NCI-H2029 (cell line): ENCODE data around the gene TCF7L1.

Source experiments
- DNase-seq: peaks from one replicate; lab custom pipeline; 2025; lab: John Stamatoyannopoulos, UW

The TCF7L1 gene

GRCh38 chr2:85163675-85164074, 30.5 kb downstream of the TCF7L1 start:
- DNase-seq: no peak

DNA sequence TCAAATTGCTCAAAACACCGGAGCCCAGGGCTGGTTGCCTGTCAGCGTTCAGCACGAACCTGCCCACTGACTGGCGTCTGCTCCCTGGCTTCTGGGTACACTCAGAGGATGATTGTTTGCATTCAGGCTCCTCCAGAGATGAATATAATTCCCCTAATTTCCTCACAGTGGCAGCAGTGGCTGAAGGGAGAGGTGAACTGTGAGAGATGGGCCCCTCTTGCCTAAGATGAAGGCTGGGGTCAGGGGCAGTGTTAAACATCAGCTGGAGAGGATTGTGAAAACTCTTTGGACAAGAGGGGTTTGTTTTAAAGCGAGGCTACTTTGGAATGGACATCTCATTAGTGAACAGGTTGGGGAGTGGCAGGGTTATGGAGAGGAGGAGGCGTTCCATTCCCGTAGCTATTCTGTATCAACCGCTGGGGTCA, 31.0 kb downstream of the TCF7L1 start:
- DNase-seq: no peak

- no peak for DNase-seq
Observed at GRCh38 chr2:85165088-85165690, 32.0 kb downstream of the TCF7L1 start.

GRCh38 chr2:85166021-85166420, 32.8 kb downstream of the TCF7L1 start:
- DNase-seq: no peak

- no peak for DNase-seq
Observed at GRCh38 chr2:85167479-85167878, 34.3 kb downstream of the TCF7L1 start.

DNA sequence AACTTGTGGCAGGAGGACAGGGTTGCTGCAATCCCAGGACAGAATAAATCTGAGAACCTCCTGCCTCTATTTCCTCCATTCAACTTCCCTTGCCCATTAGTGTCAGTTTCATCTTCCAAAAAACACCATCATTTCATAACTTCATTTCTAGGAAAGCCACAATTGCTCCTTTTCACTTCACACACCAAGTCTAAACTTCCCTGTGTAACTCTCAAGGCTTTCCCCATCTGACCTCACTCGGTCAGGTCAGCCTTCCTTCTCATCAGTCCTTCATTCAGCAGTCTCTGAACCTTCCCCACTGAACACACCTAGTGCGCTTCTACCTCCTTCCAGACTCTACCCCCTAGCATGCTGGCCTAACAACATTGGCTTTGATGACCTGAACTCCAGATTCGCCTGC, 35.8 kb downstream of the TCF7L1 start:
- no peak for DNase-seq

DNA sequence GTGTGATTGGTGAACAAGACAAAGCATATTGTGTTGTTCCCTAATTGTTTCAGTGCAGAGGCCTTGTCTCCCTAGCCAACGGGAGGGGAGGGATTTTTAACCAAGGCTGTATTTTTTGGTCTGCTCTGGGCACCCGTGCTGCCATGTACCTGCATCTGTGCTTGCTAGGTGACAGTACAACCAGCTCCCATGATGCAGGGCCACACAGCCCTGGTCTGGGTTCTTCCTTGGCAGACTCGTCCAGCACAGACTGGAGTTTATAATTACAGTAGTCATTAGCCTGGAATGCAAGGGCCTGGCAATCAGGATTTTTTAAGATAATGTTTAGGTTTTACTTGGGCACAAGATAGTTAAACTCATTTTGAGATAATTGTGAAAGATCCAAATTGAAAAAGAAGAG, 36.4 kb downstream of the TCF7L1 start:
- no peak for DNase-seq

GRCh38 chr2:85170938-85171475, 37.8 kb downstream of the TCF7L1 start:
- DNase-seq: no peak

GRCh38 chr2:85171916-85172315, 38.7 kb downstream of the TCF7L1 start:
- no peak for DNase-seq

- DNase-seq: no peak
Observed at GRCh38 chr2:85173909-85174308, 40.7 kb downstream of the TCF7L1 start.

DNA sequence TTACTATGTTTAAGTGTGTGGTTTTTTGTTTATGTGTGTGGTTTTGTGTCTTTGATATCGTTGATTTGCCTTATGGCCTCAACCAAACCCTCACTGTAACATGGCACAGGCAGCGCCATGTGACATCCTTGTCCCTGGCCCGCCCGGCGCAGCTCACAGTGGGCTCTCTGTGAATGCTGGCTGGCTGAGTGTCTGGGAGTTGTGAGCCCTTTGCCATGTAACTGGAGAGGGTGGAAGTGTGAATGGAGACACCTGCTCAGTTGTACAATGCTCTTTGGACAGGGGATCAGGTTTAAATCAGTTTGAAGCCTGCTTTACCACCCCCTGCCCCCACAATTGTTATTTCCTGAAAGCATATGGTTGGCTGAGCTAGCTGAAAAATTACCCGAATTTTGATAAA, 41.8 kb downstream of the TCF7L1 start:
- peak; percentile 82 for DNase-seq

DNA sequence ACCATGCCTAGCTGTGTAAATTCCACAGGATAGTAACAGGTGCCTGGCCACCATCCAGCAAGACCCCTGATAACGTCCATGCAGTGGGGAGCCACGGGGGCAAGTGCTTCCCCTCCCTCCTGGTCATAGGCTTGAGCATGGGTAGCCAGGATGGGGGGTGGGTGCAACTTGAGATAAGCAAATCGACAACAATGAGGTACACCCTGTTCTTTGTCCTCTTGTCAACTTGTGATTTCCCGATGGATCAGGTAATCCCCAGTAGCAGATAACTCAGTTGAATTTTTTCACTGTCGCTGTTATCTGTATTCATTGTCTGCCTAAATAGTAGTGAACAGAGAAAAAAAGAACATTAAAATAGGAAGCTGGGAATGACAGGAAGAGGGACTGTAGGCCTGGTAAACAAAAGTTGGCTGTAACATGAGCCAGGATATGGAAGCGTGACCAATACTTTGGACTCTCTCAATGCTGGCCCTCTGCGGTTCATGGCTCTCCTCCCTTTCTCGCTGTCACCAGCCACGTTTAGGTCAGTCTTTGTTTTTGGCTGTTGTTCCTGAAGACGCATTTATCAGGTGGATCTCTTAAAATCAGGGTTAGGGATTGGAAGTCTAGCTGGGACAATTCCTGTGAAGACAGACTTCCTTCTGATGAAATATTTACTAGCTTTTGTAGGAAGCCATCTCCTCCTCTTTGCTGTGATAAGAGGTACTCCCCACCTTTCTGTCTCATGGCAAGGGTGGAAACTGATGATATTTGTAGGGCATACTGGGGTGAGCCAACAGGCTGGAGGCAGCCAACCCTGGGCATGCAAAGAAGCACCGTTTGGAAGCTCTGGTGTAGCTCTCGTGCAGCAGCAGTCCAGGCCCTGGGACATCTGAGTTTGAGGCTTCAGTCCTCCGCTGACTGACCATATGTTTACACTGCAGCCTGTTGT, 42.4 kb downstream of the TCF7L1 start:
- peak; percentile 67 for DNase-seq

- DNase-seq: no peak
Observed at GRCh38 chr2:85177031-85177824, 44.0 kb downstream of the TCF7L1 start.

GRCh38 chr2:85178154-85178553, 45.0 kb downstream of the TCF7L1 start:
- no peak for DNase-seq

DNA sequence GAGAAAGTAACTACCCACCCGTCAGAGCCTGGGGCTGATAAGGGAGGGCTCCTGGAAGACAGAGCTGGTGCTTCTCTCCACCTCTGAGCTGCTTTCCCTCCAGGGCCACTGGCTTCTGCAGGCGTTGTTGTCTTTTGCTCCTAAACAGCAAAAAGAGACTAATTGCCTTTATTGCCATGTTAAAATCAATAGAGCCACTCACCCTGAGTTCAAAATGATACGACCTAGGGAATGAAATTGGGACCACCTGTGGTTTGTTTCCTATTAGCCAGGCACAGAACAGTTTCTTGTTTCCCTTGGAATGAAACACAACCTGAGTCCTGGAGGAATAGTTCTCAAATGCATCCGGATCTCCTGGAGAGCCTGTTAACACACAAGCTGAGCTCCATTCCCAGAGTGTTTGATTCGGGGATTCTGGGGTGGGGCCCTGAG, 45.8 kb downstream of the TCF7L1 start:
- DNase-seq: no peak

DNA sequence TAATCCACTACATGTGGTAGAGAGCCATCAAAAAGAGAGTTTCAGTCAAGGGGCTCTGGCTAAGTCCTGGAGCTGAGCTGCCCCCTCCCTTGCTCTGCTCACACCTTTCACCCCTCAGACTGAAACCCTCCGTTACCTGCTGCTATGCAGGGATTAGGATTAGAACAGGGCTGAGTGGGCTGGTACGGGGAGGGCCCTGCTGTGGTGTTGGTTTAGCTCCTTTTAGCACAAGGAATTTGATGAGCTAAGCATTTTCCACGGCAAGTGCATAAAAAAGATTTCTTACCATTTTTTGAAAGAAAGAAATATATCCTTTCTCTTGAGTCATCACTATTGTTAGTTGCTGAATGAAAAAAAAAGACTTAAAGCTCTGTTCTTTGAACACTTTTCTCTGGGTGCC, 46.3 kb downstream of the TCF7L1 start:
- DNase-seq: no peak

DNA sequence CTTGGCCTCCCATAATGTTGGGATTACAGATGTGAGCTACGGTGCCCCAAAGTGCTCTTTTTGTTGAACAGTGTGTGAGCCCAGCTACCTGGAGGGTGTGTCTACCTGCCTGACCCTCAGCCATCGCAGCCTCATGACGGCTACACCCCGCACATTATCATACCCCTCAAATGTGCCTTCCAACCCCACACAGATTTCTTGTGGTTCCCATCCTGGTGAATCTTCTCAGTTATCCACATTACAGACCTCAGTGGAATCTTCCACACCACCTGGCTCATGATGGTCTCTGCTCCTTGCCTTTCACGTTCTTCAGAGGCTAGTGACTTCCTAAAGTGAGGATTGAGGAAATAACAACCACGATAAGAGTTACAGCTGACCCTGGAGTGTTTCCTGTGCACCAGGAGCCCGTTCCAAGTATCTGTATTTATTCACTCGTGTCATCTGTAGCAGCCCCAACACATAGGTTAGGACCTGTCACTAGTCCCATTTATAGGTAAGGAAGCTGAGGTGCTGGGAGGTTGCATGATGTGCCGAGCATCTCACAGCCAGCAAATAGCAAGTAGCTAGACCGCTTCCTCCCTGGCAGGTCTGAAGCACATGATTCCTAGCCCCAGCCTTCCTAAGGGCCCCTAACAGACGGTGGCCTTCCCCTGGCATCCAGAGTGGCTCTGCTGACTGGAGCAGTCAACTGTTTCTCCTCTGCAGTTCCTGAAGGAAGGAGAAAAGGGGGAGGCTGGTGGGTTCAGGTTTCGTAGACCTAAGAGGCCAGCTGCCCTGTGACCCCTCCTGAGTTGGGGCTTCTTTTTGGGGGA, 47.3 kb downstream of the TCF7L1 start:
- DNase-seq: no peak

DNA sequence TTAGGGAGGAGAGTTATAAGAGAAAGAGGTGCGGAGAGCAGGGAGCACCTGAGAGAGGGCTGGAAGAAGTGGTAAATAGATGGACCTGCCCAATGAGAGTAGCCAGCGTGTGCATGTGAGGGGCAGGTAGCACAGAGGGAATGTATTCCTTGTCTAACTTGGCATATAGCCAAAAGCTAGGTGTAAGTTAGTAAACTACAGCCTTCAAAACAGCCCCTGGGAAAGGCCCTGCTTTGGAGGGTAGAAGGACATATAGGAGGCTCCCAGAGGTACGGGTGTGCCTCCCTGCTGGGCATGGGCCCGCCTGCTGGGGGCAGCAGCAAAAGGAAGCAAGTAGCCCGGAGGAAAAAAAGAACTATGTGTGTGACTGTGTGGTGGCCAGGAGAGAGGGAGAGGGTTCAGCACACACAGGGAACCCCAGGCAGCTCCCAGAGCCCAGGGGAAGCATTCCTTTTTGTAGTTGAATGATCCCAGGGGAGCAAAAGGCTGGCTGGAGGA, 48.0 kb downstream of the TCF7L1 start:
- DNase-seq: peak; percentile 27

DNA sequence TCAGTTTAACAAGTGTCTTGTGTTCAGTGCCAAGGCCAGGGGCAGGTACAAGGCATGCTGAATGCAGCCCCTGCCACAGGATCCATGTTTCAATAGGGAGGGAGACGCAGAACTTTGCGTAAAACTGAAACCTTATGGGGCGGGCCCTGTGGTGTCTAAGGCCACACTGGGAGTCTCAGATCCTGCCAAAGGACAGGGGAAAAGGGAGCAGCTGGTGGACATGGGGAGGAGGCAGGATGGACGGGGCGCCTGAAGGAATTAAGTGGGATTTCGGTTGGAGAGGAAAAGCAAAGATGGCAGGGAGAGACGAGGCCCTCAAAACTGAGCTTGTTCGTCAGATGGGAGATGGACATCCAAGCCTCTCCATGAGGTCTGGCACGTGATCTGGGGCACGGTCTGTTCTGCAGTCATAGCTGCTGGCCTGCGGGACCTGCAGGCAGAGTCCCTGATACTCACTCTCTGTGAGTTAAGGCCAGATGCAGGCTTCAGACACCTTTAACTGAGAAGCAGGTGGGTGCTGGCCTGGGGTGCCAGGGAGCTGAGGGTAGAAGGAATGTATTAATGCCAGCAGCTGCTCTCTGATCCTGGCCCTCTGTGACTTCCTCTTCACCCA, 48.8 kb downstream of the TCF7L1 start:
- DNase-seq: no peak

GRCh38 chr2:85183076-85183475, 49.9 kb downstream of the TCF7L1 start:
- DNase-seq: no peak

- no peak for DNase-seq
Observed at GRCh38 chr2:85183479-85183878, 50.3 kb downstream of the TCF7L1 start.
